ENCODE measurements around the gene PDCD10. TPM values are rescaled to one million over a fixed set of nuclear protein-coding genes. Genes with fewer than 3 reads are reported as not detected.

PDCD10 gene
- polyA plus RNA-seq, 1 of the 3 experiments (the other 2 are of a cell fraction), result 29.0 TPM

- no peak overlapping the region for H3K4me3 ChIP-seq (ENCODE audit: low read depth in 2 of 2, low read length in 1 of 2)
- no peaks in the 10 kb centered on the region for H3K9me2 ChIP-seq
- TF ChIP-seq TAF1 (IDR thresholded peaks at IDR 0.05; ENCODE audit: borderline replicate concordance, low read depth, low read length) (no peak), ZBTB33 (IDR thresholded peaks at IDR 0.05; ENCODE audit: borderline replicate concordance, low read depth) (no peak), REST (IDR thresholded peaks at IDR 0.05; ENCODE audit: low read depth, low read length) (no peak), MXI1 (IDR thresholded peaks at IDR 0.05; ENCODE audit: low read depth, low read length) (no peak), PBX3 (IDR thresholded peaks at IDR 0.05) (no peak), CTCF (IDR thresholded peaks at IDR 0.05) (no peak), RFX5 (IDR thresholded peaks at IDR 0.05; ENCODE audit: low read length) (no peak), FOSL2 (IDR thresholded peaks at IDR 0.05; ENCODE audit: borderline replicate concordance, low read depth) (no peak)
- DNase-seq, result no peak
- H3K27me3 ChIP-seq (ENCODE audit: insufficient read depth), result no peaks in the 10 kb centered on the region
- no peaks in the 10 kb centered on the region for H3K79me2 ChIP-seq (ENCODE audit: insufficient read depth)
- H3K4me1 ChIP-seq (ENCODE audit: control insufficient read depth in 1 of 2, insufficient read depth in 2 of 2, low read depth in 1 of 2, low read length in 1 of 2), result no peaks in the 10 kb centered on the region
- no peak overlapping the region for H3K9ac ChIP-seq
- H3F3A ChIP-seq (replicated peaks; ENCODE audit: insufficient read depth), result no peaks in the 10 kb centered on the region
- no peaks in the 10 kb centered on the region for H3K36me3 ChIP-seq (replicated peaks in 1 of 2; ENCODE audit: control insufficient read depth in 1 of 2, insufficient read depth in 2 of 2, low read length in 1 of 2)
- no peak overlapping the region for H3K27ac ChIP-seq (ENCODE audit: low read depth in 2 of 2, low read length in 1 of 2)
- H2AFZ ChIP-seq (ENCODE audit: low read depth), result no peak overlapping the region
- no peaks in the 10 kb centered on the region for H3K9me3 ChIP-seq
- H4K20me1 ChIP-seq (ENCODE audit: insufficient read depth), result no peaks in the 10 kb centered on the region
- CTCF ChIA-PET, result no interaction called here
- POLR2A ChIA-PET, result no interaction called here
- H3K4me2 ChIP-seq, result no peak overlapping the region
- WGBS (ENCODE audit: low lambda C conversion rate), result 6% methylated on average over 1 of the region's 1 CpG
These were observed 26.6 kb upstream of the PDCD10 start for GRCh38 chr3:167761302-167761701.
